OCI-LY7 (cell line): ENCODE measurements around the gene DCC. TPM values are rescaled to one million over a fixed set of nuclear protein-coding genes. Genes with fewer than 3 reads are reported as not detected.

Experiments
- BruUV-seq: library from RNA; stranded (reverse); fragments of 400-500 nt; replicated peaks from 2 replicates; lab custom pipeline; 2021; lab: Mats Ljungman, UMichigan
- CTCF ChIA-PET: fragments of 300-600 bp; sonication (Branson Sonifier 250); formaldehyde crosslinking; loops from one replicate; lab custom pipeline; 2022; ENCODE audit warnings: antibody characterized with exemption; ENCODE audit not compliant: unreplicated experiment; lab: Charles Lee
- POLR2A ChIA-PET: fragments of 300-600 bp; sonication (Branson Sonifier 250); formaldehyde crosslinking; loops from one replicate; lab custom pipeline; 2022; ENCODE audit warnings: antibody characterized with exemption; lab: Charles Lee
- DNase-seq: peaks from one replicate; pipeline ENCODE4 v3.0.0-alpha.2; 2015; ENCODE audit warnings: low spot score
- H2AFZ ChIP-seq: fragments of 200-600 bp; sonication (generic), shearing (Covaris generic); 2 replicates; pipeline ENCODE4 v1.6.1; 2014; ENCODE audit warnings: mild to moderate bottlenecking, antibody characterized with exemption, low read length, moderate library complexity
- H3K27ac ChIP-seq: fragments of 200-600 bp; sonication (generic); 2 replicates; pipeline ENCODE4 v1.5.1; 2014; ENCODE audit warnings: mixed run types, low read depth, mild to moderate bottlenecking, moderate library complexity, low read length, inconsistent platforms; ENCODE audit not compliant: poor library complexity, severe bottlenecking
- H3K36me3 ChIP-seq: fragments of 200-600 bp; sonication (generic); 2 replicates; pipeline ENCODE4 v1.6.1; 2014; ENCODE audit warnings: mild to moderate bottlenecking, antibody characterized with exemption, low read length, moderate library complexity, mixed read lengths; ENCODE audit not compliant: insufficient read depth
- H3K4me1 ChIP-seq: fragments of 200-600 bp; sonication (generic); 2 replicates; pipeline ENCODE4 v1.5.1; 2014; ENCODE audit warnings: mild to moderate bottlenecking, low read length; ENCODE audit not compliant: insufficient read depth, poor library complexity, severe bottlenecking
- H3K4me2 ChIP-seq: fragments of 200-600 bp; sonication (generic); 2 replicates; pipeline ENCODE4 v1.6.1; 2014; ENCODE audit warnings: mild to moderate bottlenecking, low read length
- H3K4me3 ChIP-seq: fragments of 200-600 bp; sonication (generic); 2 replicates; pipeline ENCODE4 v1.5.1; 2014; ENCODE audit warnings: mild to moderate bottlenecking, low read depth, low read length; ENCODE audit not compliant: poor library complexity, severe bottlenecking
- H3K79me2 ChIP-seq: fragments of 200-600 bp; sonication (generic); 2 replicates; pipeline ENCODE4 v1.6.1; 2016; ENCODE audit warnings: low read depth, mild to moderate bottlenecking, low read length, moderate library complexity, mixed read lengths; ENCODE audit not compliant: insufficient read depth
- H3K9me2 ChIP-seq: fragments of 200-600 bp; sonication (generic); 2 replicates; pipeline ENCODE4 v1.6.1; 2016; ENCODE audit warnings: mild to moderate bottlenecking, low read length, mixed read lengths; ENCODE audit not compliant: insufficient read depth
- H3K9me3 ChIP-seq: fragments of 200-600 bp; sonication (generic); 2 replicates; pipeline ENCODE4 v1.6.1; 2014; ENCODE audit warnings: mild to moderate bottlenecking, mixed run types, low read length, mixed read lengths
- H4K20me1 ChIP-seq: fragments of 200-600 bp; sonication (generic); 2 replicates; pipeline ENCODE4 v1.6.1; 2014; ENCODE audit warnings: mild to moderate bottlenecking, antibody characterized with exemption, low read length, moderate library complexity, mixed read lengths; ENCODE audit not compliant: insufficient read depth
- CTCF ChIP-seq: fragments of 200-600 bp; sonication (generic); conservative IDR thresholded peaks from 2 replicates; pipeline ENCODE4 v1.5.1; 2014; ENCODE audit warnings: mild to moderate bottlenecking, antibody characterized with exemption, low read length, moderate library complexity, mixed read lengths
- EZH2phosphoT487 ChIP-seq: fragments of 200-600 bp; sonication (generic); IDR thresholded peaks from 2 replicates; pipeline ENCODE4 v1.6.1; 2018; ENCODE audit warnings: low read depth, borderline replicate concordance, mild to moderate bottlenecking, mixed run types, antibody characterized with exemption, low read length, moderate library complexity, mixed read lengths
- intact Hi-C: fragments of 100-400 bp; cut with micrococcal nuclease; formaldehyde crosslinking; loops from one replicate; pipeline ENCODE4 v1.10.0; 2022; ENCODE audit not compliant: unreplicated experiment
- total RNA-seq, 2 experiments: library from RNA; depleted of rRNA in 1 of 2; stranded (reverse); fragments of >200 nt in 1 of 2; shearing (Covaris generic) in 1 of 2; gene quantifications; 2 replicates each; pipeline ENCODE4 v1.2.3, GENCODE V29; 2014 to 2022

DCC gene
- total RNA-seq, 2 experiments from 2014 or later = not detected

GRCh38 chr18:52325997-52326396, 14.0 kb upstream of the DCC start:
- no peak for DNase-seq
- Histone ChIP-seq H3K4me1 (no peaks in the 10 kb centered on the region), H2AFZ (no peak overlapping the region), H3K9me2 (no peaks in the 10 kb centered on the region), H3K4me2 (no peak overlapping the region), H3K4me3 (no peak overlapping the region), H3K36me3 (no peaks in the 10 kb centered on the region), H4K20me1 (no peaks in the 10 kb centered on the region), H3K79me2 (no peaks in the 10 kb centered on the region), H3K27ac (no peak overlapping the region), H3K9me3 (no peaks in the 10 kb centered on the region)
- POLR2A ChIA-PET = no interaction called here
- CTCF ChIA-PET = no interaction called here
- BruUV-seq = no TSS peak
- TF ChIP-seq CTCF (no peak), EZH2phosphoT487 (no peak)
- intact Hi-C loops = no loop called here

- Histone ChIP-seq H4K20me1 (no peaks in the 10 kb centered on the region), H2AFZ (no peak overlapping the region), H3K27ac (no peak overlapping the region), H3K36me3 (no peaks in the 10 kb centered on the region), H3K4me1 (no peaks in the 10 kb centered on the region), H3K9me3 (no peaks in the 10 kb centered on the region), H3K79me2 (no peaks in the 10 kb centered on the region), H3K4me2 (no peak overlapping the region), H3K9me2 (no peaks in the 10 kb centered on the region), H3K4me3 (no peak overlapping the region)
- intact Hi-C loops = no loop called here
- TF ChIP-seq EZH2phosphoT487 (no peak), CTCF (no peak)
- no TSS peak for BruUV-seq
- no peak for DNase-seq
- CTCF ChIA-PET = no interaction called here
- POLR2A ChIA-PET = interaction anchor here (0.6 kb wide), 1 partner anchor 234 kb away, joined by 3 read pairs; no protein-coding TSS in a partner anchor
Observed at GRCh38 chr18:52333860-52334259, 6.1 kb upstream of the DCC start.

GRCh38 chr18:52334307-52334706, 5.7 kb upstream of the DCC start:
- DNase-seq = no peak
- H3K4me1 ChIP-seq = no peaks in the 10 kb centered on the region
- no peak overlapping the region for H3K4me3 ChIP-seq
- BruUV-seq = no TSS peak
- H3K9me2 ChIP-seq = no peaks in the 10 kb centered on the region
- no peaks in the 10 kb centered on the region for H3K79me2 ChIP-seq
- TF ChIP-seq EZH2phosphoT487 = no peak
- TF ChIP-seq CTCF = no peak
- H3K27ac ChIP-seq = no peak overlapping the region
- H2AFZ ChIP-seq = no peak overlapping the region
- no peaks in the 10 kb centered on the region for H3K36me3 ChIP-seq
- H3K9me3 ChIP-seq = no peaks in the 10 kb centered on the region
- H3K4me2 ChIP-seq = no peak overlapping the region
- ChIA-PET POLR2A (interaction anchor here (0.6 kb wide), 1 partner anchor 235 kb away, joined by 3 read pairs; no protein-coding TSS in a partner anchor), CTCF (no interaction called here)
- no peaks in the 10 kb centered on the region for H4K20me1 ChIP-seq
- intact Hi-C loops = no loop called here
